AG10803 (cell line): ENCODE results near the gene COL6A6.

ENCODE experiments used
- DNase-seq: peaks from one replicate; pipeline ENCODE4 v3.0.0; 2010; ENCODE audit warnings: low read depth
- H3K4me3 ChIP-seq: 2 replicates; pipeline ENCODE4 v1.5.1; 2011; ENCODE audit warnings: mild to moderate bottlenecking, low read length, control low read depth
- TF ChIP-seq, protein P1 (sequence below): conservative IDR thresholded peaks from 2 replicates; pipeline ENCODE4 v1.5.1; 2011; ENCODE audit warnings: mild to moderate bottlenecking, low read length, control low read depth, inconsistent platforms

COL6A6 gene

DNA sequence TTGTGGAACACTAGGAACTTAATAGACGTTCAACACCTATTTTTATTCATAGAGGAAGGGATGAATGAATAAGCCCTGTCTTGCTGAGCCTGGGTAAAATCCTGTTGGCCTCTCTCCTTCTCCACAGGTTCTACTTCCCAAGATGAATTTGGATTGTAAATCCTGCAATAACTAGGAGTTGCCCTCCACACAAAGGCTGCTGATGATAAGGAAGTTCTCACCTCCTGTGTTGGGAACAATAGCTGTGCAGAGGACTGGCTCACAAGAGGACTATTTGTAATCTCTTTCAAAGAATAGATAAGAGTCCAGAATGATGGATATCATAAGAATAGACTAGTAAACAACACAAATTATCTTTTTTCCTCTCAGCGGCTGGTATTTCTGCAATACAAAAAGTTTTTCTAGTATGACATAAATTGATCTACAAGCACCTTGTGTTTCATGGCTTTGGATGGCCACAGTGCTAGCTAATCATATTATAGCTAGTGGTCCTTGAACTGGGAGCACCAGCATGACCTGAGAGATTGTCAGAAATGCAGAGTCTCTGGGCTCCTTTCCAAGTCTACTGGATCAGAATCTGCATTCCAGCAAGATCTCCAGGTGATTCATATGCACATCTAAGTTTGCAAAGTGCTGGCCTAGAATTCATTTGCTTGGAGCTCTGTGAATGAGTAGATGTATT, 28.1 kb upstream of the COL6A6 start:
- DNase-seq, result no peak
- no peak overlapping the region for H3K4me3 ChIP-seq
- TF ChIP-seq, protein P1, sequence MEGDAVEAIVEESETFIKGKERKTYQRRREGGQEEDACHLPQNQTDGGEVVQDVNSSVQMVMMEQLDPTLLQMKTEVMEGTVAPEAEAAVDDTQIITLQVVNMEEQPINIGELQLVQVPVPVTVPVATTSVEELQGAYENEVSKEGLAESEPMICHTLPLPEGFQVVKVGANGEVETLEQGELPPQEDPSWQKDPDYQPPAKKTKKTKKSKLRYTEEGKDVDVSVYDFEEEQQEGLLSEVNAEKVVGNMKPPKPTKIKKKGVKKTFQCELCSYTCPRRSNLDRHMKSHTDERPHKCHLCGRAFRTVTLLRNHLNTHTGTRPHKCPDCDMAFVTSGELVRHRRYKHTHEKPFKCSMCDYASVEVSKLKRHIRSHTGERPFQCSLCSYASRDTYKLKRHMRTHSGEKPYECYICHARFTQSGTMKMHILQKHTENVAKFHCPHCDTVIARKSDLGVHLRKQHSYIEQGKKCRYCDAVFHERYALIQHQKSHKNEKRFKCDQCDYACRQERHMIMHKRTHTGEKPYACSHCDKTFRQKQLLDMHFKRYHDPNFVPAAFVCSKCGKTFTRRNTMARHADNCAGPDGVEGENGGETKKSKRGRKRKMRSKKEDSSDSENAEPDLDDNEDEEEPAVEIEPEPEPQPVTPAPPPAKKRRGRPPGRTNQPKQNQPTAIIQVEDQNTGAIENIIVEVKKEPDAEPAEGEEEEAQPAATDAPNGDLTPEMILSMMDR, result no peak

DNA sequence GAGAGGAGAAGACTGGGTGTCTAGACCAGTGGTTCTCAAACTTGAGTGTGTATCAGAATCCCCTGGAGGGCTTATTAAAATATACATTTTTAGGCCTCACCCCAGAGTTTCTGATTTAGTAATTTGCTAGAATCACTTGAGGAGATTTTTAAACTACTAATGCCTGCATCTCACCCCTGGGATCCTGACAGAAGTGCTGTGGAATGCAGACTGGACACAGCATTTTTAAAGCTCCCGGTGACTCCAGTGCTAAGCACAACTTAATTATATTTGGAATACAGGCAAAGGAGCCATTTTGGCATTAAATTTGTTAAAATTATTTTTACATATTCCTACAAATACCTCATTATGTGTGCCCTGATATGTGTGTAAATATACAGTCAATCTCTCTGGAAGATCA, 26.7 kb upstream of the COL6A6 start:
- TF ChIP-seq, protein P1, result no peak
- H3K4me3 ChIP-seq, result no peak overlapping the region
- DNase-seq, result peak; percentile 29

DNA sequence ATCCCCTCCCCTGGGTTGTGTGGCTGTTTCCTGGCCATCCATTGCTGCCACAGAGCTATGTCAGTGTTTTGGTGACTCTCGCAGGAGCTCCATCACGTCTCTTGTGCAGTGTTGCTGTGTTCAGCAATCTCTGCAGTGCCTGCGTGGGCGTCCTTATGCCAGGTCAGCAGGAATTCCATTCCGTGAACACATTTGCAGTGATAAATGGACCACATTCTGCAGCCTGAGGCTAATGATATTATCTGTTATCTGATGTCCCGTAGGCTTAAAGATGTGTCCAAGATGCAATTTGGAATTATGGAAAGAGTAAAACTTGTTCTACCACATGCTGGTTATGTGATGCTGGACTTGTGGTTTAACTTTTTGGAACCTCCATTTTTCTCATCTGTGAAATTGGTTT, 25.5 kb upstream of the COL6A6 start:
- no peak overlapping the region for H3K4me3 ChIP-seq
- TF ChIP-seq, protein P1, result no peak
- DNase-seq, result no peak

DNA sequence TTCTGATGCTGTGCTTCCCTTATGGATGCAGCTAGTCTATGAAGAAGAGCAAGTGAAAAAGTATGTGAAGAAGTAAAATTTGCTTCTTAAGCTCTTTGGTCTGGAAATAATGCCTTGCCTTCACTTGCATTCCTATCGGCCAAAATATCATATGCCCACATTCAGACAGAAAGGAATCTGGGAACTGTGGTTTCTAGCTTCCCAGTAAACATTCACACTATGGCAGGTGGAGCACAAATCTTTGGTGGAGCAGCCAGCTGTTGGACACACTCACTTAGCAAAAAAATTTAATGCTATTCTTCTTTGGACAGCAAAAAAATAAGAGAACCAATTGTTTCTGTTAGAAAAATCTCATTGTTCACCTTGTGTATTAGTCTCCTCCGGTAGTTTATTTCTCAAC, 12.3 kb upstream of the COL6A6 start:
- DNase-seq, result no peak
- H3K4me3 ChIP-seq, result no peak overlapping the region
- TF ChIP-seq, protein P1, result no peak

DNA sequence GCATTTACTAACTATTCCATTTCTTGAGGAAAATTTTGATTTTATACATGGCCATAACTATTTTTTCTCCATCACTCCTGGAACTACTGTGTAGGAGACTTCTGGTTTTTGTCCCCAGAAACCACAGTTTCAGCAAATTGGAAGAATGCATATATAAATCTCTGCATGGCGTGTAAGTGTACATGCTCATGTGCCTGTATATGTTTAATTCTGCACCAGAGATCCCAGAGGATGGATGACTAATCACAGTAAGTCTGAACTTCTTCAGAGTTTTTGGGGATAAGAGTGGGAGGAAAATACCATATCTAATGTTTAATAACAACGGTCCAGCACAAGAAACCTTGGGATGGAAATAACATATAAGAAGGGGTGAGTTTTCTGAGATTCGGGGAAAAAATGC, 10.9 kb upstream of the COL6A6 start:
- TF ChIP-seq, protein P1, result no peak
- H3K4me3 ChIP-seq, result no peak overlapping the region
- DNase-seq, result no peak

DNA sequence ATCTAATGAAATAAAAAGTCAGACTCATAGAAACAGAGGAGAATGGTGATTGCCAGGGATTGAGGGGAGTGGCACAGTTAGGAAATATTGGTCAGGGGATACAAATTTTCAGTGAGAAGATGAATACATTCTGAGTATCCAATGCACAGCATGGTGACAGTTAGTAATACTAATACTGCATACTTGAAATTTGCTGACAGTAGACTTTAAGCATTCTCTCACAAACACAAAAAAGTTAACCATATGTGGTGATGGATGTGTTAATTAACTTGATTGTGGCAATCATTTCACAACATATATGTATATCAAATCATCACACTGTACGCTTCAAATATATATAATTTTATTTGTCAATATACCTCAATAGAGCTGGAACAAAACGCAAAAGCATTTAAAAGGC, 9.2 kb upstream of the COL6A6 start:
- no peak for DNase-seq
- TF ChIP-seq, protein P1, result no peak

DNA sequence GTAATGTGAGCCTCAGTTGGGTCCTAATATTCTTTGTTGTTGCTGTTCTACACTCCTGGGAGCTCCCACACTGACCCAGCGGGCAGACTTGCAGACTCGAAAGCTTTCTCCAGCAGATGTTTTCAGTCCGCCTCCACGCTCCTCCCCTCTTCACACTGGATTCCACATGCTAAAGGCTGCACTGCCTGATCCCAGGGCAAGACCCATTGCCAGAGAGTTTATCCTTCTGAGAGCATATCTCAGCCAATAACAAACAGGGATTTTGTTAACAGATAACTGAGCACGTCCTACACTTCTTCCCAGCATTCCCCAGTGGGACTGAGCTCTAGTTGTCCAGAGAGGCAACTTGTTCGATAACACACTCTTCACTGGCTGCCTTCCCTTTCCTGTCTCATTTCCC, 8.0 kb upstream of the COL6A6 start:
- TF ChIP-seq, protein P1, result no peak
- DNase-seq, result peak; percentile 6
- H3K4me3 ChIP-seq, result no peak overlapping the region

More for the DNA sequence above, 9.2 kb upstream of the COL6A6 start:
- no peak overlapping the region for H3K4me3 ChIP-seq
